WTC11 (cell line): ENCODE results near the gene SBK1. TPM values are rescaled to one million over a fixed set of nuclear protein-coding genes. Genes with fewer than 3 reads are reported as not detected.

Source experiments
- ATAC-seq: fragments of 200-7000 bp; cut with Tn5 transposase; 2 replicates; pipeline ENCODE4 v1.10.0; 2021; ENCODE audit warnings: mild to moderate bottlenecking, moderate library complexity
- CTCF ChIA-PET: fragments of 300-600 bp; sonication (Branson Sonifier 250); formaldehyde crosslinking; loops from one replicate; lab custom pipeline; 2021; ENCODE audit warnings: antibody characterized with exemption; lab: Charles Lee
- POLR2A ChIA-PET: fragments of 350-600 bp; sonication (Branson Sonifier 250); formaldehyde crosslinking; loops from one replicate; lab custom pipeline; 2021; ENCODE audit warnings: antibody characterized with exemption; lab: Charles Lee
- DNase-seq: peaks from one replicate; pipeline ENCODE4 v3.0.0; 2021; ENCODE audit warnings: low spot score
- H3K27ac Mint-ChIP-seq: 2 replicates; pipeline ENCODE4 v1.8.0; 2021; ENCODE audit warnings: mixed read lengths
- H3K27me3 Mint-ChIP-seq: 2 replicates; pipeline ENCODE4 v1.8.0; 2021; ENCODE audit warnings: low read depth, mild to moderate bottlenecking, moderate library complexity, mixed read lengths
- H3K36me3 Mint-ChIP-seq: 2 replicates; pipeline ENCODE4 v1.8.0; 2021; ENCODE audit warnings: mixed read lengths
- H3K4me1 Mint-ChIP-seq: 2 replicates; pipeline ENCODE4 v1.8.0; 2022; ENCODE audit warnings: mixed read lengths
- H3K4me3 Mint-ChIP-seq: 2 replicates; pipeline ENCODE4 v1.8.0; 2021; ENCODE audit warnings: mild to moderate bottlenecking, moderate library complexity, mixed read lengths
- H3K9me3 Mint-ChIP-seq: 2 replicates; pipeline ENCODE4 v1.8.0; 2021; ENCODE audit warnings: mixed read lengths
- CDX4 ChIP-seq: fragments of 250-450 bp; sonication (Bioruptor Pico); IDR thresholded peaks from 2 replicates; pipeline ENCODE4 v1.9.0; 2021; ENCODE audit warnings: moderate library complexity, mild to moderate bottlenecking, inconsistent platforms, borderline replicate concordance
- CREB1 ChIP-seq: sonication (generic); formaldehyde crosslinking; IDR thresholded peaks from 2 replicates; pipeline ENCODE4 v1.8.0; 2023; ENCODE audit warnings: mild to moderate bottlenecking, missing genetic modification reagents
- E2F5 ChIP-seq: sonication (generic); formaldehyde crosslinking; IDR thresholded peaks from 2 replicates; pipeline ENCODE4 v1.8.1; 2022; ENCODE audit warnings: mild to moderate bottlenecking, moderate library complexity, missing genetic modification reagents
- ERG ChIP-seq: fragments of 250-450 bp; sonication (Bioruptor Pico); IDR thresholded peaks from 2 replicates; pipeline ENCODE4 v1.8.0; 2021; ENCODE audit warnings: mild to moderate bottlenecking
- FOXJ3 ChIP-seq: sonication (generic); formaldehyde crosslinking; IDR thresholded peaks from 2 replicates; pipeline ENCODE4 v1.9.0; 2021; ENCODE audit warnings: missing genetic modification reagents, mild to moderate bottlenecking, borderline replicate concordance
- FOXP4 ChIP-seq: sonication (generic); formaldehyde crosslinking; IDR thresholded peaks from 2 replicates; pipeline ENCODE4 v1.8.0; 2022; ENCODE audit warnings: mild to moderate bottlenecking, missing genetic modification reagents
- GRHL2 ChIP-seq: fragments of 250-450 bp; sonication (Bioruptor Pico); IDR thresholded peaks from 2 replicates; pipeline ENCODE4 v1.8.0; 2022; ENCODE audit warnings: mild to moderate bottlenecking, moderate library complexity; ENCODE audit not compliant: insufficient replicate concordance, severe bottlenecking
- HMGXB4 ChIP-seq: sonication (generic); formaldehyde crosslinking; IDR thresholded peaks from 2 replicates; pipeline ENCODE4 v1.8.1; 2023; ENCODE audit warnings: mild to moderate bottlenecking, moderate library complexity, missing genetic modification reagents
- NR2C2 ChIP-seq: sonication (generic); formaldehyde crosslinking; IDR thresholded peaks from 2 replicates; pipeline ENCODE4 v1.8.0; 2022; ENCODE audit warnings: mild to moderate bottlenecking, missing genetic modification reagents
- PRDM15 ChIP-seq: sonication (generic); formaldehyde crosslinking; IDR thresholded peaks from 2 replicates; pipeline ENCODE4 v1.8.0; 2022; ENCODE audit warnings: missing genetic modification reagents
- PRRX2 ChIP-seq: fragments of 250-450 bp; sonication (Bioruptor Pico); IDR thresholded peaks from 2 replicates; pipeline ENCODE4 v1.8.0; 2021; ENCODE audit warnings: mild to moderate bottlenecking
- RELA ChIP-seq: sonication (generic); formaldehyde crosslinking; IDR thresholded peaks from 2 replicates; pipeline ENCODE4 v1.8.1; 2022; ENCODE audit warnings: missing genetic modification reagents, mild to moderate bottlenecking, borderline replicate concordance
- RORB ChIP-seq: fragments of 250-450 bp; sonication (Bioruptor Pico); IDR thresholded peaks from 2 replicates; pipeline ENCODE4 v1.9.0; 2021; ENCODE audit warnings: mild to moderate bottlenecking
- SMAD3 ChIP-seq: sonication (generic); formaldehyde crosslinking; IDR thresholded peaks from 2 replicates; pipeline ENCODE4 v1.8.0; 2022; ENCODE audit warnings: missing genetic modification reagents, mild to moderate bottlenecking, borderline replicate concordance
- SOX15 ChIP-seq: fragments of 250-450 bp; sonication (Bioruptor Pico); IDR thresholded peaks from 2 replicates; pipeline ENCODE4 v1.9.0; 2021; ENCODE audit warnings: mild to moderate bottlenecking
- TP53 ChIP-seq: sonication (generic); formaldehyde crosslinking; IDR thresholded peaks from 2 replicates; pipeline ENCODE4 v1.8.1; 2023; ENCODE audit warnings: mild to moderate bottlenecking, missing genetic modification reagents
- ZBTB21 ChIP-seq: sonication (generic); formaldehyde crosslinking; IDR thresholded peaks from 2 replicates; pipeline ENCODE4 v1.8.1; 2023; ENCODE audit warnings: mild to moderate bottlenecking, missing genetic modification reagents, borderline replicate concordance
- ZNF121 ChIP-seq: sonication (generic); formaldehyde crosslinking; IDR thresholded peaks from 2 replicates; pipeline ENCODE4 v1.8.0; 2023; ENCODE audit warnings: missing genetic modification reagents
- ZNF317 ChIP-seq: sonication (generic); formaldehyde crosslinking; IDR thresholded peaks from 2 replicates; pipeline ENCODE4 v1.8.1; 2023; ENCODE audit warnings: low read depth, mild to moderate bottlenecking, moderate library complexity, missing genetic modification reagents, borderline replicate concordance
- total RNA-seq: library from RNA; stranded (reverse); gene quantifications from 3 replicates; pipeline ENCODE4 v1.2.3, GENCODE V29; 2021

SBK1 gene
- total RNA-seq, 1 experiment from 2014 or later: 85.7 TPM

GRCh38 chr16:28288114-28288513, 4.2 kb upstream of the SBK1 start:
- CTCF ChIA-PET: interaction anchor here (1.1 to 1.6 kb wide), 2 partner anchors 10 to 29 kb away, joined by 4 to 7 read pairs; no protein-coding TSS in a partner anchor
- POLR2A ChIA-PET: no interaction called here

GRCh38 chr16:28289048-28289447, 3.3 kb upstream of the SBK1 start:
- Mint-ChIP-seq H3K9me3 (no peaks in the 10 kb centered on the region), H3K4me1 (peaks cover 27% of the 10 kb centered on the region), H3K4me3 (peak overlapping the region; percentile 44), H3K27ac (peak overlapping the region; percentile 87), H3K27me3 (no peaks in the 10 kb centered on the region), H3K36me3 (peaks cover 8% of the 10 kb centered on the region)
- DNase-seq (no peak), ATAC-seq (no peak)
- POLR2A ChIA-PET: no interaction called here
- CTCF ChIA-PET: interaction anchor here (1.6 kb wide), 1 partner anchor 28 kb away, joined by 7 read pairs; no protein-coding TSS in a partner anchor
- TF ChIP-seq CREB1 (no peak), RELA (CRISPR knock-in tag) (no peak), E2F5 (no peak), HMGXB4 (CRISPR knock-in tag) (no peak), PRRX2 (CRISPR knock-in tag) (no peak), TP53 (CRISPR knock-in tag) (no peak), SOX15 (CRISPR knock-in tag) (no peak), FOXJ3 (CRISPR knock-in tag) (no peak), NR2C2 (no peak), RORB (no peak)

More at GRCh38 chr16:28288114-28288513, 4.2 kb upstream of the SBK1 start:
- peaks cover 28% of the 10 kb centered on the region for H3K4me1 Mint-ChIP-seq
- no peak for ATAC-seq
- no peak for DNase-seq
- no peak overlapping the region for H3K4me3 Mint-ChIP-seq
- peaks cover 8% of the 10 kb centered on the region for H3K36me3 Mint-ChIP-seq
- peak overlapping the region; percentile 69 for H3K27ac Mint-ChIP-seq
- TF ChIP-seq FOXP4 (no peak), GRHL2 (no peak), SMAD3 (no peak), ERG (CRISPR knock-in tag) (no peak), PRDM15 (CRISPR knock-in tag) (no peak), CDX4 (CRISPR knock-in tag) (no peak), ZBTB21 (CRISPR knock-in tag) (no peak), SOX15 (CRISPR knock-in tag) (no peak), ZNF121 (CRISPR knock-in tag) (no peak), ZNF317 (CRISPR knock-in tag) (no peak)
- H3K27me3 Mint-ChIP-seq: no peaks in the 10 kb centered on the region
- no peaks in the 10 kb centered on the region for H3K9me3 Mint-ChIP-seq
